DOHH2 (cell line): Measurements from ENCODE around the gene ANTXRL.
"Not testable (repeated sequence)": the region's sequence is repeated elsewhere in the genome, so short reads cannot be mapped to it uniquely, and the experiment has no call there.

Experiments used
- H3F3A ChIP-seq: fragments of 200-600 bp; sonication (generic), shearing (Covaris generic); 2 replicates; pipeline ENCODE4 v1.6.0; 2016; ENCODE audit warnings: antibody characterized with exemption, mild to moderate bottlenecking; ENCODE audit not compliant: control insufficient read depth, insufficient read depth
- H3K27ac ChIP-seq: fragments of 200-600 bp; sonication (generic); 2 replicates; pipeline ENCODE4 v1.5.1; 2014; ENCODE audit warnings: low read depth, mild to moderate bottlenecking, low read length, moderate library complexity
- H3K27me3 ChIP-seq: fragments of 200-600 bp; sonication (generic); 2 replicates; pipeline ENCODE4 v1.6.1; 2014; ENCODE audit warnings: mild to moderate bottlenecking, low read length, mixed read lengths; ENCODE audit not compliant: control insufficient read depth
- H3K36me3 ChIP-seq: fragments of 200-600 bp; sonication (generic); 2 replicates; pipeline ENCODE4 v1.6.1; 2014; ENCODE audit warnings: mild to moderate bottlenecking, low read length, moderate library complexity, mixed read lengths; ENCODE audit not compliant: control insufficient read depth
- H3K4me1 ChIP-seq: fragments of 200-600 bp; sonication (generic); 2 replicates; pipeline ENCODE4 v1.6.1; 2014; ENCODE audit warnings: mild to moderate bottlenecking, low read length, mixed read lengths; ENCODE audit not compliant: control insufficient read depth
- H3K4me2 ChIP-seq: fragments of 200-600 bp; sonication (generic); 2 replicates; pipeline ENCODE4 v1.6.0; 2014; ENCODE audit warnings: mild to moderate bottlenecking, low read length, moderate library complexity
- H3K4me3 ChIP-seq: fragments of 200-600 bp; sonication (generic); 2 replicates; pipeline ENCODE4 v1.5.1; 2014; ENCODE audit warnings: mild to moderate bottlenecking, low read length, mixed read lengths
- H3K79me2 ChIP-seq: fragments of 200-600 bp; sonication (generic); 2 replicates; pipeline ENCODE4 v1.6.1; 2014; ENCODE audit warnings: mild to moderate bottlenecking, low read length, mixed read lengths; ENCODE audit not compliant: control insufficient read depth
- H3K9me2 ChIP-seq: fragments of 200-600 bp; sonication (generic); replicated peaks from 2 replicates; pipeline ENCODE4 v1.6.1; 2014; ENCODE audit warnings: mild to moderate bottlenecking, low read length, mixed read lengths; ENCODE audit not compliant: control insufficient read depth
- H3K9me3 ChIP-seq: fragments of 200-600 bp; sonication (generic); 2 replicates; pipeline ENCODE4 v1.6.1; 2014; ENCODE audit warnings: antibody characterized with exemption, low read length, mixed read lengths; ENCODE audit not compliant: control insufficient read depth, insufficient read depth
- H4K20me1 ChIP-seq: fragments of 200-600 bp; sonication (generic); 2 replicates; pipeline ENCODE4 v1.6.0; 2014; ENCODE audit warnings: low read depth, mild to moderate bottlenecking, antibody characterized with exemption, low read length, moderate library complexity; ENCODE audit not compliant: control insufficient read depth, insufficient read depth

ANTXRL gene

DNA sequence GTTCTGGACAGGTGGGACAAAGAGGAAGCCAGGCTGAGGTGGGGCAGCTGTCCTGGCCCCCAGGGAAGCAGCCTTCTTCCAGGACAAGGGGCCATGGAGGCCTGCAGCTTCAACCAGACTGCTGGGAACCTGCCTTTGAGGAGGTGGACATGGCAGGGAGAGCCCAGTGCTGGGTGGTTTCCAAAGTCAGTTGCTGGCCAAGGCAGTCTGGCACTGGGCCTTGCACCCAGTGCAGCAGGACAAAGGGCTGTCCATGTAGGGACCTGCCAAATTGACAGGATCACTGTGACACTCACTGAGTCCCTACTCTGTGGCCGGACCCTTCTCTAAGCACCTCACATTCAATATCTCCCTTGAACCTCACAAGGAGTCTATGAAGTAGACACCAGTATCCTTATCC, 90.2 kb downstream of the ANTXRL start:
- H3K36me3 ChIP-seq, H3K27me3 ChIP-seq, H3K79me2 ChIP-seq, H3K27ac ChIP-seq, H3K9me3 ChIP-seq, H3K4me1 ChIP-seq, H3K4me2 ChIP-seq, H3K4me3 ChIP-seq, H4K20me1 ChIP-seq, H3K9me2 ChIP-seq, H3F3A ChIP-seq: not testable (repeated sequence)

DNA sequence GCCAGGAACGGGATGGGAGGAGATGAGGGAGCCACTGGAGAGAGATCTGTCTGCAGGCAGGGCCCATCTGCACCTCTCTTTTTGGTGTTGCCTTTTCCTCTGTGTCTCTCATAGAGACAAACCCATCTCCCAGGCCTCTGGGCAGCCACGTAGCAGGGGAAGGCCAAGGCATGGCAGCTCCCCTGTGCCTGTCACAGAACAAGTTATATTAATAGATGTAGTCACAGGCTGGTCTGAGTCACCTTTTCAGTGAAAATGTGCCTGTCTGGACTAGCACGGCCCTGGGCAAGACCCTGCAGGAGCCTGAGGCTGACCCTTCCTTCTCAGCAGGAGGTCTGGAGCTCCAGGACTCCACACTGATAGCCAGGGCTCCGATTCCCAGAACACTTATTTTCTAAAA, 90.9 kb downstream of the ANTXRL start:
- not testable (repeated sequence) for H3K4me2 ChIP-seq, H3K27ac ChIP-seq, H3K4me1 ChIP-seq, H3K9me3 ChIP-seq, H3F3A ChIP-seq, H3K9me2 ChIP-seq, H3K27me3 ChIP-seq, H3K79me2 ChIP-seq, H4K20me1 ChIP-seq, H3K36me3 ChIP-seq, H3K4me3 ChIP-seq

DNA sequence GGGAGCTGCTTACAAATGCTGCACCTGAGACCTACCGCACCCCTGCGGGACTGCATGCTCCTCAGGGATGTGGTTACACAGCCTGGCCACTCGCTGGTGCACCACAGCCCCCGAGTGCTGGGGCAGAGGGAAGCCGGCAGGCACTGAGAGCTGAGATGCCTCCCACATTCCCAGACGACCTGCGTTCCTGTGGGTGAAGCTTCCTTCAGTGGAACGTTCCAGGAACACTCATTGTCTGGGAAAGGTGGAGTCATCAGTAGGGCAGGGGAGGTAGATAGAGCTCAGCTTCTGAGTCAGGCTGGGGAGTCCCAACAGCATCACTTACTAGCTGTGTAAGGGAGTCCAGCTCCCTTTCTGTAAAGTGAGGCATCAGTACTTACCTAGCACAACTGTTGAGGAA, 91.3 kb downstream of the ANTXRL start:
- not testable (repeated sequence) for H3K27ac ChIP-seq, H3K79me2 ChIP-seq, H3K36me3 ChIP-seq, H3K27me3 ChIP-seq, H3K4me1 ChIP-seq, H3K9me3 ChIP-seq, H3F3A ChIP-seq, H3K4me2 ChIP-seq, H4K20me1 ChIP-seq, H3K4me3 ChIP-seq, H3K9me2 ChIP-seq

DNA sequence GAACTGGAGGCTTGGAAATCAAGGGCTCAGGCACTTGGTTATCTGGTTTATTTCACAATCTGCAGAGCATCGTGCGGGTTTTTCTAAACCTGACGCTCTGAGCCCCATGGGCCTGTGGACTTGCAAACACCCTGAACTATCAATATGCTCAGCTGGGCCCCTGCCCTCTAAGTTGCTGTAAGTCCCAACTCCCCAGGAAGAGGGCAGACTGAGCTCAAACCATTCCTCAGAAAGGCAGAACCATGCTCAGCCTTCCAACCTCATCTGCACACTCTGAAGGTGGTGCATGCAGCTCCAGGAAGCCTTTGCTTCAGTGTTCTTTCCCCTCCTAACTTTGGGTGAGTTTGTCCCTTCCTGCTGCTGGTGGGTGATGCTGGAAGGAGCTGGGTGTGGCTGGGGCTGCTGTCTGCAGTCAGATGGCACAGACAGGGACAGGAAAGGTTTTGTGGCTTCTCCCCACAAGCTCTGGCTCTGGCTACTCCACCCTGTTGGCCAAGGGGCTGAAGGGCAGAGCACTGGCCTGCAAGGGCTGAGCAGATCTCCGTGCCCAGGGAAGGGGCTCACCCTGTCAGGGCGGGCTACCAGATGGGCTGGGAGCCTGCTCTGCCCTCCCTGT, 92.5 kb downstream of the ANTXRL start:
- not testable (repeated sequence) for H3F3A ChIP-seq, H3K27ac ChIP-seq, H3K4me1 ChIP-seq, H3K36me3 ChIP-seq, H3K4me2 ChIP-seq, H3K9me3 ChIP-seq, H3K4me3 ChIP-seq, H3K79me2 ChIP-seq, H4K20me1 ChIP-seq, H3K9me2 ChIP-seq, H3K27me3 ChIP-seq
